GM18867 (cell line): ENCODE results near the gene ZBTB14.

ENCODE experiments used
- ATAC-seq: cut with Tn5 transposase; IDR thresholded peaks from one replicate; pipeline ENCODE4 v1.9.1; 2021; ENCODE audit warnings: mild to moderate bottlenecking, moderate library complexity; ENCODE audit not compliant: unreplicated experiment

The ZBTB14 gene

DNA sequence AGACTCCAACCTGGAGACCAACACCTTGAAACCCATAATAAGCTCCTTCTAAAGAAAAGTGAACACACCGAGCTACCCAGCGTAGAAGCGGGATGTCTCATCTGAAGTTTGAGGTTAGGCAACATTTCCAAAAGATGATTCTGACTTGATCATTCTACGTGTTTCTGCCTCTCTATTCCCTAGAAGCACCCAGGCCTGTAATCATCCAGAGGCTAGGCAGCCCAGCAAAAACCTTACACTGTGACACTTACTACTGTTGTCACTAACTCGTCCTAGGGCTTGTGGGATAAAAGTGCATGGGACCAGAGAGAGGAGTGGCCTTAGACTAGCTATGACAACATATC is 1.4 kb downstream of the ZBTB14 start:
- ATAC-seq = no peak

DNA sequence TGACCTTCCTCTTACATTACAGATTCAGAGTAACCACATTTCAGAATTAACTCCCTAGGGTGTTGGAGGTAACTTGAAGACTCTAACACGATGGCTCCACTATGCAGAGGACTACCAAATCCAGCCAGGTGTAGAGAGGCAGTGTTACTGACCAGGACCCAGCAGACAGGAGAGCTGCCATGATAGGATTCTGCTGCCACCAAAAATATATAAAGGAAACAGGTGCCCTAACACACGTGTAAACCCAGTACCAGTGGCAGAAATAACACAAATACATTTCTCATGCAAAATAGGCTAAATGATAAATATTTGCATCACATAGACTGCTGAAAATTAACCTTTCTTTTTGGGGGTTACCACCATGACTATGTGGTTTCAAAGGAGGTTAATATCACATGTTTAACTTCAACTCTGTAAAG is 7.0 kb downstream of the ZBTB14 start:
- peak; percentile 84 for ATAC-seq

DNA sequence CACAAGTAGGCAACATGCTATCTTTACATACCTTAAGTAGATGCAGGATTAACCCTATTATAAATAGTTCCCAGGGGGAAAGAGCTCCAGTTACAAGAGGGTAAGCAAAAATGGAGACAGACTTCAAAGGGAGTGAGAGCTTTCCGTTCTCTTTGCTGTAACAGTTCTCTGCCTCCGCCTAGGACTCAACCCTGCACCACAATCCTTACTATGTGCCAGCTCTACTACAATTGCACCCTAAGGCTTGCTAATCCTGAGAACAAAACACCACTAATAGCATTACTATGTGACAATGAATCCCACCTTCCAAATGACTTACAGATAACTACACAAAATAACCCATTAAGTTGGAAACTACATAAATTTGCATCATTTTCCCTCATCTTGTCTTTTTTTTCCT is 7.7 kb downstream of the ZBTB14 start:
- no peak for ATAC-seq

DNA sequence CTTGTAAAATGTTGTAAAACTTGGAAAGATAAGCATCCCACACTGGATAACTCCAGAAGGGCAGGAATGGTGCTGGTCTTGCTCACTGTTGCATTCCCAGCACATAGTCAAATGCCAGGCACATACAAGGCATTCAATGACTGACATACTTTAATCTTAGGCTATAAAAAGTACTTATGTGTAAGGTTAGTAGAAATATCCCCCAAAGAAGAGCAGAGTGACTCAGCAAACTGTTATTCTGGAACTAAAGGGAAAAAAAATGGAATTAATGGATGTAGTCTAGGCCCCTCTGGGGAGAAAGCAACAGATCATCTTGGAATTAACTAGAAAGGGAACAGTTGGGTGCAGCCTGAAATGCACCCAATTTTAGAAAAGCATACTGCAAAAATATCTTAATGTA is 9.0 kb downstream of the ZBTB14 start:
- ATAC-seq = no peak

DNA sequence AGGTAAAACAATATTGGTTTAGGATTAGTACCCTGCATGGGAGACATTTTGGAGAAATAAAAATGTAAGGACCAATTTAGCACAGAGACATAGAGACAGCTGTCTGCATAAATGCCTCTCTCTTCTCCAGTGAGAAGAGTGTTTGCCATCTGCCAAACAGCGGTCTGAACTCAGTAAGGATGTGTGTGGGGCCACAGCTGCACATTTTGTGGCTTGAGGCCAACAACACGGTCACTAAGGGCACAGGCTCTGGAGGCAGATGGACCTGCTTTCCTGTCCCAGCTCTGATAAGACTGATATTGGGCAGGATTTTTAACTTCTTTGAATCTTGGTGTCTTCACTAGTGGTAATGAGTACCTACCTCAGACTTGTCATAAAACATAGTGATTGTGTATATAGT is 10.2 kb downstream of the ZBTB14 start:
- ATAC-seq = no peak

DNA sequence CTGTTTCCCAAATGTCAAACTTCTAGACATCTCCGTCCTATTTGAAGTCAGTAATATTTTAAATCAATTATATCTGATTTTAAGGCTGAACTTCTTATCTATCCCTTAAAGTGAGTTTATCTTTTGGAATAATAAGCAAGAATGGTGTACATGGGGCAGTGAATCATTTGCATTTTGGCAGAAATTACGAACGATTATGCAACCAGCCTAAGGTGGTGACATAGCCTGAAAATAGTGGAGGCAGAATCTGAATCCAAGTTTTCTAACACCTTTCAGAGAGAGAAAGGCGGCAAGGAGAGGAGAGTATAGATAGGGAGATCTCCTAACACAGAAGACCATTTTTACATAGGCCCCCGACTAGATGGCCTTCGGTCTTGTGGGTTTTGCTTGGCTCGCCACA is 10.7 kb downstream of the ZBTB14 start:
- no peak for ATAC-seq

DNA sequence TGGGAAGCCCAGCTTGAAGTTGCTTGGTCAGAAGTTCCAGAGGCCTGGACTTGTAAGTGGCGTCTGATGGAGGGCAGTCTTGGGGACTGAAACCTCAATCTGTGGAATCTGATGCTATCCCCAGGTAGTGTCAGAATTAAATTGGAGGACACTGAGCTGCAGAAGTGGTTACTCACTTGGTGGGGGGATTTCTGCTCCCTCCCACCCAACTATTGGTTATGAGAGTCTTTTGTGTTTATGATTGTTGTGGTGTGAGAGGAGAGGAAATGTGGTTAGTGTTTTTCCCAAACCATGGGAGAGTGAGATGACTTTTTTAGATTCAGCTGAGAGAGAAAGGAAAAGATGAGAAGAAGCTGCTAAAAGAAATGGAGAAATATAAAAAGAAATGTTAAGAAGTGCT is 12.8 kb downstream of the ZBTB14 start:
- ATAC-seq = no peak

DNA sequence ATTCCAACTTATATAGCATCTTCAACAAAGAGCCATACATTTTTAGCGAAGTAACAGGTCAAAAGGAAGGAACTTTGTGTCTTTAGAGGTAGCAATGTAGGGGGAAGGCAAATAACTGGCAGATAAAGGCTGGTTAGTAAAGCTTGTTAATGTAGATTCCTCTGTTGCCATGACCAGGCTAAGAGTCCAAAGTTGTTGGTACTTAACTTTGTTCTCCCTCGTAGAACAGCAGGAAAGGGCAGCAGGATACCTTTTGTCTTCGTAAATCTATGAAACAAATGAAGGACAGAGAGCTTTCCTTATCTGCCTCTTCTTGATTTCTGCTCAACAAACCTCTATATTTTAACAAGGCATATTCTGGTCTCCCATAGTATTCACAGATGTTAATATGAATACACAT is 18.6 kb downstream of the ZBTB14 start:
- ATAC-seq = no peak

DNA sequence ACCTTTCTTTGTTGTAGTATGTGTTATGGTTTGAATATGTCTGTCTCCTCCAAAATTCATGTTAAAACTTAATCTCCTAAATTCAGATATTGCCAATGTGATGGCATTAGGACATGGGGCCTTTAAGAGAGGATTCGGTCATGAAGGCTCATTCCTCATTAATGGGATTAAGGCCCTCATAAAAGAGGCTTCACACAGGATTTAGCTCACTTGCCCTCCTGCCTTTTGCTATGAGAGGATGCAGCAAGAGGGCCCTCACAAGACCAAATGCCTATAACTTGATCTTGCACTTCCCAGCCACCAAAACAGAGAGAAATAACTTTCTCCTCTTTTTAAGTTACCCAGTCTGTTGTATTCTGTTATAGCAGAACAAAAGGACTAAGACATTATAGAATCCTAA is 19.7 kb downstream of the ZBTB14 start:
- ATAC-seq = no peak

DNA sequence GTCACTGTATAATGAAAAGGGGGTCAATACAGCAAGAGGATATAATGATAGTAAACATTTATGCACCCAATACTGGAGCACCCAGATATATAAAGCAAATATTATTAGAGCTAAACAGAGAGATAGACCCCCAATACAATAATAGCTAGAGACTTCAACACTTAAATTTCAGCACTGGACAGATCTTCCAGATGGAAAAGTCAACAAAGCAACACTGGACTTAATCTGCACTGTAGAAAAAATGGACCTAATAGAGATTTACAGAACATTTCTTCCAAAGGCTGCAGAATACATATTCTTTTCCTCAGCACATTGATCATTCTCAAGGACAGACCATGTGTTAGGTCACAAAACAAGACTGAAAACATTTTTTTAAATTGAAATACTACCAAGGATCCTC is 26.7 kb downstream of the ZBTB14 start:
- no peak for ATAC-seq

DNA sequence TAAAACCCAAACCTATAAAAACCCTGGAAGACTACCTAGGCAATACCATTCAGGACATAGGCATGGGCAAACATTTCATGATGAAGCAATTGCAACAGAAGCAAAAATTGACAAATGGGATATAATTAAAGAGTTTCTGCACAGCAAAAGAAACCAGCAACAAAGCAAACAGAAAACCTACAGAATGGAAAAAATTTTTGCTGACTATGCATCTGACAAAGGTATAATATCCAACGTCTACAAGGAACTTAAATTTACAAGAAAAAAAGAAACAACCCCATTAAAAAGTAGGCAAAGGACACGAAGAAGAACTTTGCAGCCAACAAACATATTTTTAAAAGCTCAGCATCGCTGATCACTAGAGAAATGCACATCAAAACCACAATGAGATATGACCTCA is 28.8 kb downstream of the ZBTB14 start:
- no peak for ATAC-seq

DNA sequence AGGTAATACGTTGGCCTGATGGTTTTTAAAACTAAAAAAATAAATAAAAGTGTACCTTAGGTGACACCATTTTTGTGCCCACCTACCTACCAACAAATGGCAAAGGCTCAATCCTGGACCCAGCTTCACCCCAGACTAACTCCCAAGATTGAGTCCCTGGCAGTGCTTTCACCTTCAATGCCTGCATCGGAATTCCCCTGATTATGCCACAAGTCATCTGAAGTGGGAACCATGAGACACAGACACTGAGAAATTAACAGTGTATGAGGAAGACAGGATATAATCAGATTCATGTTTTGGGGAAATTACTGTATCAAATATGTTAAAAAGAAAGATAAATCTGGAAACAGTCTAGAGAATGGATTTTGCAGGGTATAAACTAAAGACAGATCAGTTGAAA is 41.6 kb downstream of the ZBTB14 start:
- ATAC-seq = no peak

DNA sequence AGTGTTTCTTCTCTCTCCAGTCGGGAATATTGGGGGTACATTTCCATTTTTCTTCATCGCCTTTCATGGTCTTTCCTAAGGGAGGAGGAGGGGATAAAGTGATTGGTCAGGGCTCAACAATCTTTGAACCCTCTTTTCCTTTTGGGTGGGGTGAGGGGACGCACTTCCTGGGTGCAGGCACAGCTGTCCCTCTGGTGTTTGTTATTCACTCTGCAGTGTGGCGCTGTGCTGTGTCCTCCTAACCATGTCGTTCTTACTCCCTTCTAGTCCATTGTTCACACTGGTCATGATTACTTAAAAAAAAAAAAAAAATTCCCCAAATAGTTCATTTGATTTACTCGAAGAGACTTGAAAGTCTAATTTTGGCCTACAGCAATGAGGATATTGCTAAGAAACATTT is 44.4 kb downstream of the ZBTB14 start:
- ATAC-seq = no peak

DNA sequence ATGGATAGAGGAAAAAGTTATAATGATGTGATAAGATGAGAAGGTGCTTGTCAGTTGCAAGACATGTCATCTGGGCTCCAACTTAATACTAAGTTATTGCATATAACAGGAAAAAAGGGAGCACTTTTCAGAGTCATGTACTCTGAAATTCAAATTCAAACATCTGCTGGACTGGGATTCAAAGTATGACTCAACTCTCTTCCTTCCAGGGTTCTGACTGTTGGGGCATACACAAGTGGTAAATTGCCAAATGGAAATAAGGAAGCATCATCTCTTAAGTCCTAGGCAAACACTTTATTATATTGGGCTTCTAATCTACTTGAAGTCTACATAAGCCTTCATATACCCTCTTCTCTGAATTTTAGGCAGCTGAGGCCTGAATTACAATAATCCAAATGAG is 44.9 kb downstream of the ZBTB14 start:
- no peak for ATAC-seq

DNA sequence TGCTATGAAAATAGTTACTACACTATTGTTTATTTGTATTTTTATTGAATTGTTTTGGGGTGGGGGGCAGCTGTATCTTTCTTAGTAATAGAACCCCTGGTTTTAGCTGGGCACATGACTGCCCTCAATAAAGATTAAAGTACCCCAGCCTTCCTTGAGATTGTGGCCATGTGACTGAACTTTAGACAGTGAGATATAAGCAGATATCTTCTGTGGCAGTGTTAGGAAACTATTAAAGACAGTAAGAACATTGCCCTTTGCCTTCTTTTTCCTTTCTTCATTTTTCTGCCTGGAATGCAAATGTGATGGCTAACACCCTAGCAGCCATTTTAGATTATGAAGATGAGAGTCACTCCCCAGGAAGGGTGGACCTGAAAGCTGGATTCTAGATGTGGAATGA is 50.6 kb downstream of the ZBTB14 start:
- ATAC-seq = no peak

DNA sequence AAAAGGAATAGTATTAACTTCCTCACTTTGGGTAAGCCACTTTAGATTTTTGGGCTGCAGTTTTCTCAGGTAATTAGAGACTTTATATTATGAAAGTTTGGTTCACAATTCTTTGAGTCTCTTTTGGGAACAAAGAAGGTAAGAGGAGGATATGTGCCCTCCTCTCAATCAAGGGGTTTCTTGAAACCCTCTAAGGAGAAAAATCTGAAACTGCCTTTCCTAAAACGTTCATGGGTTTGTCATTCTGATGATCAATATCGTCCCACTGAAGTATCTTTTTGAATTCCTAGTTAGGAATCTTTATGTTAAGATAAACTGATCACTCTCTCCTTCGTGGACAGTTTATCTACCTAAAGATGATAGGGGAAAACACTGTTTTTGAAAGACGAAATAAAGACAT is 56.1 kb downstream of the ZBTB14 start:
- ATAC-seq = no peak
